ENCODE measurements around the gene KLHL15. TPM values are rescaled to one million over a fixed set of nuclear protein-coding genes. Genes with fewer than 3 reads are reported as not detected.
A peak's percentile ranks its signal among the peaks of the same experiment; 100 is the strongest.

KLHL15 gene
- total RNA-seq, 2 donors from 2014 or later, result 11.8 to 31.6 TPM

- Mint-ChIP-seq H3K9me3 (no peaks in the 10 kb centered on the region), H3K27ac (peak overlapping the region; percentile 84 to 91), H3K36me3 (peaks cover 0 to 17% of the 10 kb centered on the region in 2 donors)
- no peak for DNase-seq (ENCODE audit: low spot score in 2 of 2)
- no peak for ATAC-seq
Observed at GRCh38 chrX:24023972-24024669, 2.9 kb downstream of the KLHL15 start.

DNA sequence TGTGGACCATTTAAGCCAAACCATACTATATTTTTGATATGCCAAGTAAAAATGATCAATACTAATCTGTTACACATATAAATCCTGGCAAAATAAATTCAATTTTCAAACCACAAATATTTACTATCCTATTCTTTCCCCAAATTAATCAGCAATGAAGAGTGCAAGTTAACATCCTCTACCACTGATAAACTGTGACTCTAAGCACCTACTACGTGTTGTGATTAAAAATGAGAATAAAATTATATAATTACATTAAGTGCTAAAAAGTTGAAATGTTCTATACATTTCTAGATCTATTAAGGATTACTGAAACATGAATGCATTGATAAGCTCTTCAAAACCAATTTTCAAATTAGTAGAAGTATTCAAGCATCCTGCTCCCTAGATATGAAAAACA, 3.4 kb downstream of the KLHL15 start:
- Mint-ChIP-seq H3K9me3 (no peaks in the 10 kb centered on the region), H3K27ac (peak overlapping the region; percentile 84 to 91), H3K36me3 (peaks cover 0 to 17% of the 10 kb centered on the region in 2 donors)
- no peak for DNase-seq (ENCODE audit: low spot score in 2 of 2)
- ATAC-seq, result no peak

GRCh38 chrX:24020306-24020876, 6.6 kb downstream of the KLHL15 start:
- Mint-ChIP-seq H3K27ac (peak overlapping the region in 1 of 2 donors; percentile 76), H3K9me3 (no peaks in the 10 kb centered on the region), H3K36me3 (peaks cover 0 to 17% of the 10 kb centered on the region in 2 donors)
- ATAC-seq (no peak), DNase-seq (ENCODE audit: low spot score in 2 of 2) (no peak)

GRCh38 chrX:24019448-24019847, 7.5 kb downstream of the KLHL15 start:
- ATAC-seq, result no peak
- DNase-seq (ENCODE audit: low spot score in 2 of 2), result no peak
- Mint-ChIP-seq H3K36me3 (peaks cover 0 to 17% of the 10 kb centered on the region in 2 donors), H3K9me3 (no peaks in the 10 kb centered on the region), H3K27ac (peak overlapping the region in 1 of 2 donors; percentile 84)

DNA sequence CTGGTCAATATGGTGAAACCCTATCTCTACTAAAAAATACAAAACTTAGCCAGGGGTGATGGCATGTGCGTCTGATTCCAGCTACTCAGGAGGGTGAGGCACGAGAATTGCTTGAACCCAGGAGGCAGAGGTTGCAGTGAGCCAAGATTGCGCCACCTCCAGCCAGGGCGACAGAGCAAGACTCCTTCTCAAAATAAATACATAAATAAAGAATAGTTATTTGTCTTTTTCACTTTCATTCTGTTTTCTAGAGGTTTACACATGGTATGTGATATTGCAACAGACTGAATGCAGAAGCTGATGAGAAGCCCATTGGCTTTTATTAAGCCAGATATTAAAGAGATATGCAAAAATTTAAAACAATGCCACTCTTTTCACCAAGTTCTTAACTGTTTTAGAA, 8.2 kb downstream of the KLHL15 start:
- ATAC-seq, result no peak

GRCh38 chrX:24017674-24018073, 9.3 kb downstream of the KLHL15 start:
- H3K9me3 Mint-ChIP-seq, result no peaks in the 10 kb centered on the region
- DNase-seq (ENCODE audit: low spot score in 2 of 2) (no peak), ATAC-seq (no peak)
- H3K27ac Mint-ChIP-seq, result no peak overlapping the region
- H3K36me3 Mint-ChIP-seq, result peaks cover 0 to 7% of the 10 kb centered on the region in 2 donors

More for the DNA sequence above, 8.2 kb downstream of the KLHL15 start:
- H3K27ac Mint-ChIP-seq, result no peak overlapping the region
- H3K9me3 Mint-ChIP-seq, result no peaks in the 10 kb centered on the region
- peaks cover 0 to 15% of the 10 kb centered on the region in 2 donors for H3K36me3 Mint-ChIP-seq
- DNase-seq (ENCODE audit: low spot score in 2 of 2), result no peak

DNA sequence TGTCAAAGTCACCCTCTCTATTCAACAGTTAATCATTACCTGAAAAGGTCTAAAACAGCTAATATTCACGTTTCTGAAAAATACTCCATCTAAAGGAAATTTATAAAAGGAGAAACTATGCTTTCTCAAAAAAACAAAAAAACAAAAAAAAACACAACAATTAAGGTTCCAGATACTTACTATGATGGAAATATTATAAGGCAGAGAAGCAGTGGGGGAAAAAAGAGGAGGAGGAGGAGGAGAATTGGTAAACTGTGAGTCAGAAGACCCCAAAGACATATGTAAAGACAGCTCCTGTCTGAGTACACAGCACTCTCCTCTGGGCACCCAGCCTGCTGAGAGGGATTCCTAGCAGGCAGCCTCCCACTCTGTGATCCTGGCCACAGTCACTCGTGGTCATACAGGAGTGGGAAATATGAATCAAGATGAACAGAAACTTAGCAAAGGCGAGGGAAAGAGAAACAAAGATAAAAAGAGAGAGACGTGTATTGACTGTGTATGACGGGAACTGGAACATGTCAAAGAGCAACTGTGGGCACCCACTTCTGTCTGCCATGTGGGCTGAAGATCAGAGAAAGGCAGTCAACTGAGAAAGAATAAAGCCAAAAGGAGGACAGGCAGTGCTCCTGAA, 12.5 kb downstream of the KLHL15 start:
- DNase-seq (ENCODE audit: low spot score in 2 of 2) (peak; percentile 21 to 57), ATAC-seq (peak; percentile 94 to 95)
- peaks cover 0 to 21% of the 10 kb centered on the region in 2 donors for H3K36me3 Mint-ChIP-seq
- H3K9me3 Mint-ChIP-seq, result peaks cover 0 to 10% of the 10 kb centered on the region in 2 donors
- H3K27ac Mint-ChIP-seq, result peak overlapping the region; percentile 64 to 73

DNA sequence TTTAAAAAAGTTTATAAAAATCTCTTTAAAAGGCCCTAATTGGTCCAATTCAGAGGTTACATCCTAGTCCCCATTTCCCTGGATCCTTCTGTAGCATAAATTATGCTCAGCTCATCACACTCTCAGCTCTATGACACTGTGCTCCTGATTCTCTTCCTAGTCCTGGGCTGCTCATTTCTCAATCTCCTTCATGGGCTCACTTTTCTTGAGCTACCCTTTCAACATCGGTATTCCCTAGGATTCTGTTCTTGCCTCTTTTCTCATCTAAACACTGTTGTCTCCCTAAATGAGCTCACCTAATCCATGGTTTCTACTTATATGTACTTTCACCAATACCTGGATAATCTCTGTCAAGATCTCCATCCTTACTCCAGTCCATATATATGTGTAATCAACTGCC, 14.7 kb downstream of the KLHL15 start:
- ATAC-seq, result no peak
- Mint-ChIP-seq H3K36me3 (peaks cover 0 to 26% of the 10 kb centered on the region in 2 donors), H3K9me3 (peaks cover 0 to 10% of the 10 kb centered on the region in 2 donors), H3K27ac (no peak overlapping the region)
- DNase-seq (ENCODE audit: low spot score in 2 of 2), result no peak

GRCh38 chrX:24005867-24006266, 21.1 kb downstream of the KLHL15 start:
- Mint-ChIP-seq H3K36me3 (peaks cover 0 to 17% of the 10 kb centered on the region in 2 donors), H3K27ac (no peak overlapping the region), H3K9me3 (peaks cover 0 to 5% of the 10 kb centered on the region in 2 donors)
- DNase-seq (ENCODE audit: low spot score in 2 of 2), result no peak
- ATAC-seq, result no peak

DNA sequence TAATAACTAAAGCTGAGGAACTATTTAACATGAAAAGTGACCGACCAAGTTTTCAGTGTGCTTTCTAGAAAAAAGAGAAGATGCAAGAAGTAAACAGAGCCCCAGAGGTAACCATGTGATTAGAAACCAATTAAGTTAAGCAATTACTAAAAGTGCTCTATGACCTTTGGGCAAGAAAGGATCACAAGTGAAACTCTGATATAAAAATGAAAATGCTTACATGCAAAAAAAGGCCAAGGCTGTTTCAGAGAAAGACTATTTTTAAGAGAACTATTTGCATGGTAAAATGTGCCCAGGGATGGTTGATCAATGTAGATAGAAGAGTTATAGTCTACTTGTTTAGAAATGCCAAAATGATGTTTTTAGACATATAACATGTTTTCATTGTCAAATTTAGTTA, 22.0 kb downstream of the KLHL15 start:
- Mint-ChIP-seq H3K27ac (no peak overlapping the region), H3K36me3 (peaks cover 0 to 11% of the 10 kb centered on the region in 2 donors), H3K9me3 (peaks cover 0 to 3% of the 10 kb centered on the region in 2 donors)
- DNase-seq (ENCODE audit: low spot score in 2 of 2), result no peak
- ATAC-seq, result no peak

- Mint-ChIP-seq H3K9me3 (no peaks in the 10 kb centered on the region), H3K36me3 (peaks cover 0 to 7% of the 10 kb centered on the region in 2 donors), H3K27ac (no peak overlapping the region)
- DNase-seq (ENCODE audit: low spot score in 2 of 2), result no peak
- ATAC-seq, result no peak
Observed at GRCh38 chrX:24002792-24003191, 24.2 kb downstream of the KLHL15 start.

- Mint-ChIP-seq H3K36me3 (peaks cover 0 to 7% of the 10 kb centered on the region in 2 donors), H3K9me3 (no peaks in the 10 kb centered on the region), H3K27ac (no peak overlapping the region)
- DNase-seq (ENCODE audit: low spot score in 2 of 2), result no peak
- ATAC-seq, result no peak
Observed at GRCh38 chrX:24002167-24002566, 24.8 kb downstream of the KLHL15 start.

DNA sequence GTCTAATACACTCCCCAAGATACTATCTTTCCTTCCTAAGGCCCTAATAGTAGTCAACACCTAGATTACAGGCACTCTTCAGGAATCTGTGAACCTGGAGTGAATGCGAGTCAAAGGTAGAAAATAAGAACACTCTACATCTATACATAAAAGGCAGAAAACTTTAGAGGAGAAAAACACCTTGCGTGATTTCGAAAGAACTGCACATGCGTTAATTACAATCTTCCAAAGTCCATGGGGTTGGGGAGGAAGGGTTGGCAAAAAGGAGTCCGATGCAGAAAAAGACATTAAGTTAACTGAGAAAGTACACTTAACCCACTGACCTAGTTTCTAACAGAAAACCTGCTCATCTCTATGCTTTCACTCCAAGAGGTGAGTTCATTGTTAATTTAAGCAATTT, 27.3 kb downstream of the KLHL15 start:
- no peak for DNase-seq (ENCODE audit: low spot score in 2 of 2)
- peaks cover 0 to 7% of the 10 kb centered on the region in 2 donors for H3K36me3 Mint-ChIP-seq
- no peak for ATAC-seq
- no peak overlapping the region for H3K27ac Mint-ChIP-seq
- H3K9me3 Mint-ChIP-seq, result no peaks in the 10 kb centered on the region

GRCh38 chrX:23993012-23993633, 33.9 kb downstream of the KLHL15 start:
- Mint-ChIP-seq H3K9me3 (no peaks in the 10 kb centered on the region), H3K27ac (peak overlapping the region in 1 of 2 donors; percentile 55), H3K36me3 (peaks cover 6 to 13% of the 10 kb centered on the region in 2 donors)
- ATAC-seq, result peak in 1 of 2 donors; percentile 61
- DNase-seq (ENCODE audit: low spot score in 2 of 2), result no peak

GRCh38 chrX:23992431-23992830, 34.6 kb downstream of the KLHL15 start:
- no peak for DNase-seq (ENCODE audit: low spot score in 2 of 2)
- H3K9me3 Mint-ChIP-seq, result no peaks in the 10 kb centered on the region
- H3K36me3 Mint-ChIP-seq, result peaks cover 6 to 15% of the 10 kb centered on the region in 2 donors
- no peak for ATAC-seq
- no peak overlapping the region for H3K27ac Mint-ChIP-seq

DNA sequence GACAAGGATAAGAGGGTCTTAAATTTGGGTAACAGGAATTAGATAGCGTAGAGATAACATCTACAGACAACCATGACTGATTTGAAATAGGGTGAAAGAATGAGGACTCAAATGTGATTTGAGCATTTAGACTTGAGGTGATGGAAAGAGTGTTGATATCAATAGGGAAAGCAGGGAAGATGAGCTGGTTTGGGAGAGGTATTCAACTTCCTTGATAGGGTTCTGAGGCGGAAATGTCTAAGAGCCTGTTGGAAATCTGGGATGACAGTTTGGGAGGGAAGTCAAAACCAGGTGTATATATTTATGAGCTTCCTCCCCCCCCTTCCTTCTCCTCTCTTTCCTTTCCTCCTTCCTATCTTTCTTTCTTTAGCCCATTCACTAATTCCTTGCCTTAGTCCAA, 36.5 kb downstream of the KLHL15 start:
- DNase-seq (ENCODE audit: low spot score in 2 of 2), result no peak
- H3K27ac Mint-ChIP-seq, result no peak overlapping the region
- H3K9me3 Mint-ChIP-seq, result no peaks in the 10 kb centered on the region
- ATAC-seq, result no peak
- peaks cover 6 to 15% of the 10 kb centered on the region in 2 donors for H3K36me3 Mint-ChIP-seq

GRCh38 chrX:23989689-23990088, 37.3 kb downstream of the KLHL15 start:
- Mint-ChIP-seq H3K36me3 (peaks cover 6 to 15% of the 10 kb centered on the region in 2 donors), H3K9me3 (no peaks in the 10 kb centered on the region), H3K27ac (no peak overlapping the region)
- DNase-seq (ENCODE audit: low spot score in 2 of 2) (no peak), ATAC-seq (no peak)

Measured in activated naive CD4-positive, alpha-beta T cell treated with anti-CD3 and anti-CD28 coated beads, Interleukin-2, amount 50 U/mL, for 72 hours (primary cell).